Measurements from ENCODE around the gene CORT.

Gene CORT

GRCh38 chr1:10419351-10419750 lies 30.5 kb upstream of the CORT start:
- Histone ChIP-seq H3K9ac (ENCODE audit: low read length) (no peak overlapping the region), H3K9me2 (ENCODE audit: low read depth, low read length) (no peaks in the 10 kb centered on the region), H3K9me3 (ENCODE audit: low read length) (no peaks in the 10 kb centered on the region), H3K4me1 (ENCODE audit: insufficient read depth, low read length, severe bottlenecking) (no peaks in the 10 kb centered on the region), H3K36me3 (ENCODE audit: insufficient read depth, low read length) (peaks cover 57% of the 10 kb centered on the region), H3K27me3 (ENCODE audit: insufficient read depth, low read length) (no peaks in the 10 kb centered on the region), H2AFZ (ENCODE audit: low read length) (no peak overlapping the region), H3K27ac (ENCODE audit: low read depth, low read length, poor library complexity, severe bottlenecking) (no peak overlapping the region), H3K4me3 (ENCODE audit: low read depth, low read length, poor library complexity, severe bottlenecking) (no peak overlapping the region), H4K20me1 (ENCODE audit: insufficient read depth, low read length) (no peaks in the 10 kb centered on the region), H3F3A (ENCODE audit: insufficient read depth, low read length) (no peaks in the 10 kb centered on the region), H3K4me2 (ENCODE audit: low read length) (no peak overlapping the region), H3K79me2 (ENCODE audit: insufficient read depth, low read length) (no peaks in the 10 kb centered on the region)
- TF ChIP-seq EZH2 (IDR thresholded peaks at IDR 0.05; ENCODE audit: borderline replicate concordance, low read length) (no peak), CTCF (IDR thresholded peaks at IDR 0.05; ENCODE audit: low read length) (no peak)

- no peak for TF ChIP-seq CTCF (IDR thresholded peaks at IDR 0.05; ENCODE audit: low read length)
- no peak for TF ChIP-seq EZH2 (IDR thresholded peaks at IDR 0.05; ENCODE audit: borderline replicate concordance, low read length)
- Histone ChIP-seq H3K4me3 (ENCODE audit: low read depth, low read length, poor library complexity, severe bottlenecking) (no peak overlapping the region), H3K79me2 (ENCODE audit: insufficient read depth, low read length) (no peaks in the 10 kb centered on the region), H2AFZ (ENCODE audit: low read length) (no peak overlapping the region), H3K9me3 (ENCODE audit: low read length) (no peaks in the 10 kb centered on the region), H3K36me3 (ENCODE audit: insufficient read depth, low read length) (peaks cover 36% of the 10 kb centered on the region), H3K4me1 (ENCODE audit: insufficient read depth, low read length, severe bottlenecking) (no peaks in the 10 kb centered on the region), H3K27me3 (ENCODE audit: insufficient read depth, low read length) (no peaks in the 10 kb centered on the region), H3K9ac (ENCODE audit: low read length) (no peak overlapping the region), H3K27ac (ENCODE audit: low read depth, low read length, poor library complexity, severe bottlenecking) (no peak overlapping the region), H3K9me2 (ENCODE audit: low read depth, low read length) (no peaks in the 10 kb centered on the region), H3F3A (ENCODE audit: insufficient read depth, low read length) (no peaks in the 10 kb centered on the region), H4K20me1 (ENCODE audit: insufficient read depth, low read length) (no peaks in the 10 kb centered on the region), H3K4me2 (ENCODE audit: low read length) (no peak overlapping the region)
Measured at GRCh38 chr1:10421637-10422036, 28.2 kb upstream of the CORT start.

DNA sequence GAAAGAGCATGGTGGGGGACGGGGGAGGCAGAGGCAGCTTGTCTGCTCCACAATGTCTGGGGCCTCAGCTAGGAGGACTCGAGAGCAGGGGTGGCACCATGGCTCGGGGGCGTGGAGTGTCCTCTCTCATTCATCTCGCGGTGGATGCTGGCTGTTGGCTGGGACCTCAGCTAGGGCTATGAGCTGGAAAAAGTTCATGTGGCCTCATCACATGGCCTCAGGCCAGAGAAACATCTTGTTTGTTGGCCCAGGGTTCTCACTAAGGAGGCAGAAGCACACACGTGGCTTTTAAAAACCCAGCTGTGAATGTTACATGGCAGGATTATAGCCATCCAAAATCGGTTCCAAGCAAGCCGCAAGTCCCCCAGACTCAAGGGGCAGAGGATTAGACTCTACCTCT lies 25.8 kb upstream of the CORT start:
- Histone ChIP-seq H2AFZ (ENCODE audit: low read length) (no peak overlapping the region), H3K27ac (ENCODE audit: low read depth, low read length, poor library complexity, severe bottlenecking) (no peak overlapping the region), H3K4me1 (ENCODE audit: insufficient read depth, low read length, severe bottlenecking) (peaks cover 3% of the 10 kb centered on the region)

More for the DNA sequence above, 25.8 kb upstream of the CORT start:
- Histone ChIP-seq H3K9me2 (ENCODE audit: low read depth, low read length) (no peaks in the 10 kb centered on the region), H4K20me1 (ENCODE audit: insufficient read depth, low read length) (no peaks in the 10 kb centered on the region), H3K27me3 (ENCODE audit: insufficient read depth, low read length) (no peaks in the 10 kb centered on the region), H3K79me2 (ENCODE audit: insufficient read depth, low read length) (no peaks in the 10 kb centered on the region), H3K9me3 (ENCODE audit: low read length) (no peaks in the 10 kb centered on the region), H3K36me3 (ENCODE audit: insufficient read depth, low read length) (peaks cover 19% of the 10 kb centered on the region), H3K4me2 (ENCODE audit: low read length) (no peak overlapping the region), H3K4me3 (ENCODE audit: low read depth, low read length, poor library complexity, severe bottlenecking) (no peak overlapping the region), H3K9ac (ENCODE audit: low read length) (no peak overlapping the region), H3F3A (ENCODE audit: insufficient read depth, low read length) (no peaks in the 10 kb centered on the region)
- TF ChIP-seq EZH2 (IDR thresholded peaks at IDR 0.05; ENCODE audit: borderline replicate concordance, low read length), result no peak
- TF ChIP-seq CTCF (IDR thresholded peaks at IDR 0.05; ENCODE audit: low read length), result no peak
